Measurements from ENCODE around the gene CD33.
"Not testable (repeated sequence)": the region's sequence is repeated elsewhere in the genome, so short reads cannot be mapped to it uniquely, and the experiment has no call there.

The CD33 gene

GRCh38 chr19:51224898-51225393 lies at the start of gene CD33:
Gene CD33, plus strand, starts transcription at chr19:51225080. Its CDS starts 39 bp downstream, at chr19:51225119.
- not testable (repeated sequence) for DNase-seq (ENCODE audit: low read depth, low spot score)

GRCh38 chr19:51179256-51179655 lies 45.6 kb upstream of the CD33 start:
- DNase-seq (ENCODE audit: low read depth, low spot score): no peak

GRCh38 chr19:51181377-51181912 lies 43.4 kb upstream of the CD33 start:
- no peak for DNase-seq (ENCODE audit: low read depth, low spot score)

GRCh38 chr19:51181913-51182419 lies 42.9 kb upstream of the CD33 start:
- DNase-seq (ENCODE audit: low read depth, low spot score): no peak

- no peak for DNase-seq (ENCODE audit: low read depth, low spot score)
Measured at GRCh38 chr19:51183629-51184028, 41.3 kb upstream of the CD33 start.

GRCh38 chr19:51185069-51185867 lies 39.6 kb upstream of the CD33 start:
- DNase-seq (ENCODE audit: low read depth, low spot score): no peak

GRCh38 chr19:51185868-51186215 lies 39.0 kb upstream of the CD33 start:
- DNase-seq (ENCODE audit: low read depth, low spot score): no peak

GRCh38 chr19:51186323-51186722 lies 38.6 kb upstream of the CD33 start:
- DNase-seq (ENCODE audit: low read depth, low spot score): no peak

GRCh38 chr19:51187395-51188226 lies 37.3 kb upstream of the CD33 start:
- no peak for DNase-seq (ENCODE audit: low read depth, low spot score)

GRCh38 chr19:51188227-51188559 lies 36.7 kb upstream of the CD33 start:
- DNase-seq (ENCODE audit: low read depth, low spot score): no peak

GRCh38 chr19:51192689-51193088 lies 32.2 kb upstream of the CD33 start:
- DNase-seq (ENCODE audit: low read depth, low spot score): no peak

GRCh38 chr19:51194527-51195315 lies 30.2 kb upstream of the CD33 start:
- no peak for DNase-seq (ENCODE audit: low read depth, low spot score)

- DNase-seq (ENCODE audit: low read depth, low spot score): no peak
Measured at GRCh38 chr19:51195316-51195586, 29.6 kb upstream of the CD33 start.

- no peak for DNase-seq (ENCODE audit: low read depth, low spot score)
Measured at GRCh38 chr19:51195616-51196015, 29.3 kb upstream of the CD33 start.

GRCh38 chr19:51196181-51196580 lies 28.7 kb upstream of the CD33 start:
- no peak for DNase-seq (ENCODE audit: low read depth, low spot score)

- no peak for DNase-seq (ENCODE audit: low read depth, low spot score)
Measured at GRCh38 chr19:51198641-51199040, 26.2 kb upstream of the CD33 start.

GRCh38 chr19:51200071-51200666 lies 24.7 kb upstream of the CD33 start:
- no peak for DNase-seq (ENCODE audit: low read depth, low spot score)

- DNase-seq (ENCODE audit: low read depth, low spot score): no peak
Measured at GRCh38 chr19:51201712-51202111, 23.2 kb upstream of the CD33 start.

- no peak for DNase-seq (ENCODE audit: low read depth, low spot score)
Measured at GRCh38 chr19:51203916-51204315, 21.0 kb upstream of the CD33 start.

GRCh38 chr19:51204321-51204720 lies 20.6 kb upstream of the CD33 start:
- no peak for DNase-seq (ENCODE audit: low read depth, low spot score)

GRCh38 chr19:51207747-51208146 lies 17.1 kb upstream of the CD33 start:
- no peak for DNase-seq (ENCODE audit: low read depth, low spot score)
